ENCODE data around the gene PRCC.

PRCC gene

DNA sequence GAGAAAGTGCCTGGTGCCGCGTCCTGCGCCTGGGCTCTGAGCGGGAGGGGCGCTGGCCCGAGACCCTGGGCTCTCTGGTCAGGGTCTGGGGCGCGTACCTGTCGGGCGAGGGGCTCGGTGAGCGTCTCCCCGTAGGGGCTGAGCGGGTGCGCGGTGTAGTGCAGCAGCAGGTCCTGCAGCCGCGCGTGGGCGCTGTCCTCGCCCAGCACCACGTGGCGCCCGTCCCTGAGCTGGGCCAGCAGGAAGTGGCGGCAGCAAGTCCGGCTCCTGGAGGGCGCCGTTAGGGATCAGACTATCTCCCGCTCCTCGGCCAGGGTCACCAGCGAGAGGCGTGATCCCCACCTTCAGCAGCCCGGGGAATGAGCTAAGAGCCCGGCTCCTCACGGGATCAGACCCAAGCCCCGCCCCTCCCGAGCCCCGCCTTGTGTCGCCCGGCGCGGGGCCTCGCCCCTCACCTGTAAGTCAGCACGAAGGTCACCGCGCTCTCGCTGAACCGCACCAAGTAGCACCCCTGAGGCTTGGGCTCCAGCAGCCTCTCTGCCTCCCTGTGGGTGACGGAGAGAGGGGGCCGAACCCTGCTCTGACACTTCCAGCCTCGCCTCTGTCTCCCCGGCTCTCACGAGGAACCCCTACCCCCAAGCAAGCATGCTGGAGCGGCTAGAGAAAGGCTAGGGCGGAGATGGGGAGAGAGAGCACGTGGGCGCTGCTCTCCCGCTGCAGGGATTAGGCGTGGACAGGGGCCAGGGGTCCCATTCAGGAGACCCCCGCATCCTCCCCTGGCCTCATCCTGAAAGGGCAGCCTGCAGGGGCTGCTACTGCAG is 46.6 kb downstream of the PRCC start:
- Histone ChIP-seq H2AFZ (ENCODE audit: low read length) (no peak overlapping the region), H4K20me1 (ENCODE audit: insufficient read depth, low read length, poor library complexity, severe bottlenecking) (no peaks in the 10 kb centered on the region), H3K79me2 (ENCODE audit: insufficient read depth, low read length) (peaks cover 23% of the 10 kb centered on the region; the same call in 1 of the 2 replicates), H3K9me2 (replicated peaks; ENCODE audit: low read depth, low read length) (no peaks in the 10 kb centered on the region), H3K36me3 (ENCODE audit: insufficient read depth, low read length) (no peaks in the 10 kb centered on the region), H3K9me3 (ENCODE audit: insufficient read depth, low read depth, low read length) (no peaks in the 10 kb centered on the region), H3F3A (ENCODE audit: low read depth) (no peaks in the 10 kb centered on the region), H3K4me1 (ENCODE audit: insufficient read depth, low read length, poor library complexity, severe bottlenecking) (peaks cover 27% of the 10 kb centered on the region), H3K27me3 (ENCODE audit: insufficient read depth, low read length, poor library complexity, severe bottlenecking) (no peaks in the 10 kb centered on the region), H3K4me2 (ENCODE audit: low read depth, low read length, poor library complexity, severe bottlenecking) (peak overlapping the region; percentile 79), H3K9ac (ENCODE audit: low read depth, low read length, poor library complexity, severe bottlenecking) (peak overlapping the region; percentile 73), H3K4me3 (ENCODE audit: low read length, poor library complexity, severe bottlenecking) (no peak overlapping the region)
- TF ChIP-seq, protein P1, sequence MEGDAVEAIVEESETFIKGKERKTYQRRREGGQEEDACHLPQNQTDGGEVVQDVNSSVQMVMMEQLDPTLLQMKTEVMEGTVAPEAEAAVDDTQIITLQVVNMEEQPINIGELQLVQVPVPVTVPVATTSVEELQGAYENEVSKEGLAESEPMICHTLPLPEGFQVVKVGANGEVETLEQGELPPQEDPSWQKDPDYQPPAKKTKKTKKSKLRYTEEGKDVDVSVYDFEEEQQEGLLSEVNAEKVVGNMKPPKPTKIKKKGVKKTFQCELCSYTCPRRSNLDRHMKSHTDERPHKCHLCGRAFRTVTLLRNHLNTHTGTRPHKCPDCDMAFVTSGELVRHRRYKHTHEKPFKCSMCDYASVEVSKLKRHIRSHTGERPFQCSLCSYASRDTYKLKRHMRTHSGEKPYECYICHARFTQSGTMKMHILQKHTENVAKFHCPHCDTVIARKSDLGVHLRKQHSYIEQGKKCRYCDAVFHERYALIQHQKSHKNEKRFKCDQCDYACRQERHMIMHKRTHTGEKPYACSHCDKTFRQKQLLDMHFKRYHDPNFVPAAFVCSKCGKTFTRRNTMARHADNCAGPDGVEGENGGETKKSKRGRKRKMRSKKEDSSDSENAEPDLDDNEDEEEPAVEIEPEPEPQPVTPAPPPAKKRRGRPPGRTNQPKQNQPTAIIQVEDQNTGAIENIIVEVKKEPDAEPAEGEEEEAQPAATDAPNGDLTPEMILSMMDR (conservative IDR thresholded peaks at IDR 0.05; ENCODE audit: low read length), result no peak
- no peak for TF ChIP-seq EZH2phosphoT487 (IDR thresholded peaks at IDR 0.05; ENCODE audit: borderline replicate concordance)

DNA sequence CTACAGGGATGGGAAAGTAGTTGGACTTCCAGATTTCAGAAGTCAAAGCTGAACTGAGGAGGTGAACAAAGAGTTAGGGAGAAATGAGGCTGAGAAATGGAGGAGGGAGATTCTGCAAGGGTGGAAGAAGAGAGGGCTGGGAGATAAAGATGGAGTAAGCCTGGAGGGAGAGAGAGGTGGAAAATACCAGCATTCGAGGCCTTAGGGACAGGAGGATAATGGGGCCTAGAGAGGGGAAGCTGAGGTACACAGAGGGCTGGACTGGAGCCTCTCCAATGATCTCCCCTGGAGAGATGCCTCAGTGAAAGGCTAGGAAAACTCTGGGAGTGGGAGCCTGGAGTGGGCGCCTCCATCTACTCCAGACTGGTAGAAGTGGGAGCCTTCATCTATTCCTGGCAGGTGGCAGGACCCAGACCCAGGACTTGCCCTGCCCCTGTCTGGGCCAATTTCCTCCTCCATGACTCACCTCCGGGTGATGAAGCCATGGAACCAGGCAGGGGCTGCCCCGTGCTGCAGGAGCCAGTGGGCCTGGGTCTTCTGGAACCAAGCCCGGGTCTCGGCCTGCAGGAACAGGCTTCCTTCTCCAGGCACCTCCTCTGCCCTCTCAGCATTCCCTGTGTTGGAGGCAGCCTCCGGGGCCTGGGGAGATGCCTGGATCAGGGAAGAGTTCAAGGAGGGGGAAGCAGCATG is 47.4 kb downstream of the PRCC start:
- H3K79me2 ChIP-seq (ENCODE audit: insufficient read depth, low read length), result peaks cover 23% of the 10 kb centered on the region; the same call in 1 of the 2 replicates
- no peaks in the 10 kb centered on the region for H3F3A ChIP-seq (ENCODE audit: low read depth)
- H3K4me1 ChIP-seq (ENCODE audit: insufficient read depth, low read length, poor library complexity, severe bottlenecking), result peaks cover 27% of the 10 kb centered on the region
- H3K9me2 ChIP-seq (replicated peaks; ENCODE audit: low read depth, low read length), result no peaks in the 10 kb centered on the region
- no peaks in the 10 kb centered on the region for H3K9me3 ChIP-seq (ENCODE audit: insufficient read depth, low read depth, low read length)
- no peak overlapping the region for H2AFZ ChIP-seq (ENCODE audit: low read length)
- H3K9ac ChIP-seq (ENCODE audit: low read depth, low read length, poor library complexity, severe bottlenecking), result peak overlapping the region; percentile 73
- no peaks in the 10 kb centered on the region for H3K36me3 ChIP-seq (ENCODE audit: insufficient read depth, low read length)
- no peak for TF ChIP-seq EZH2phosphoT487 (IDR thresholded peaks at IDR 0.05; ENCODE audit: borderline replicate concordance)
- TF ChIP-seq, protein P1 (conservative IDR thresholded peaks at IDR 0.05; ENCODE audit: low read length), result no peak
- no peaks in the 10 kb centered on the region for H3K27me3 ChIP-seq (ENCODE audit: insufficient read depth, low read length, poor library complexity, severe bottlenecking)
- peak overlapping the region; percentile 79 for H3K4me2 ChIP-seq (ENCODE audit: low read depth, low read length, poor library complexity, severe bottlenecking)
- H3K4me3 ChIP-seq (ENCODE audit: low read length, poor library complexity, severe bottlenecking), result peak overlapping the region; percentile 76
- H4K20me1 ChIP-seq (ENCODE audit: insufficient read depth, low read length, poor library complexity, severe bottlenecking), result no peaks in the 10 kb centered on the region

DNA sequence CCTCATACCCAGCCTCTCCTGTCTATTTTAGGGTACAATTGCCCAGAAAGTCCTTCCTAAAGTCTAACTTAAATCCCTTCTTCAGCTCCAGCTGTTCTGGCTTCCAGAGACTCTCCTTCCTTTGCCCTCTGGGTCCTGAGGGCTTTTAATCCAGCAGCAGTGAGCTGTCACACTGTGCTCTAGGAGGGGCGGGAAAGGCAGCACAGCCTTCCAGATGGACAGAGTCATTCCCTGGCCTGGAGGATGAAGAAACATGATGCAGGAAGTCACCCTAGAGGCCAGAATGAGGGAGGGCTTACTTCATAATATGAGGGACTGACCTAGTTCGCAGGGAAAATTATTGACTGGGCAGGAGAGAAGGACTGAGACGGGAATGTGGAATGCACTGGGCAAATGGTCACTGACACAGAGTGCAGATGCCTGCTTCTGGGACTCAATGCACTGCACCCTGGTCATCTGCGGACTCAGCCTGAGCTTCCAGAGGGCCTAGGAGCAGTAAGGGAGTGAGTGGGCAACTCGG is 48.0 kb downstream of the PRCC start:
- no peaks in the 10 kb centered on the region for H3K27me3 ChIP-seq (ENCODE audit: insufficient read depth, low read length, poor library complexity, severe bottlenecking)
- no peaks in the 10 kb centered on the region for H3F3A ChIP-seq (ENCODE audit: low read depth)
- H3K79me2 ChIP-seq (ENCODE audit: insufficient read depth, low read length), result peaks cover 23% of the 10 kb centered on the region; the same call in 1 of the 2 replicates
- H3K4me2 ChIP-seq (ENCODE audit: low read depth, low read length, poor library complexity, severe bottlenecking), result peak overlapping the region; percentile 79
- H4K20me1 ChIP-seq (ENCODE audit: insufficient read depth, low read length, poor library complexity, severe bottlenecking), result no peaks in the 10 kb centered on the region
- no peaks in the 10 kb centered on the region for H3K36me3 ChIP-seq (ENCODE audit: insufficient read depth, low read length)
- TF ChIP-seq, protein P1 (conservative IDR thresholded peaks at IDR 0.05; ENCODE audit: low read length), result no peak
- TF ChIP-seq EZH2phosphoT487 (IDR thresholded peaks at IDR 0.05; ENCODE audit: borderline replicate concordance), result no peak
- H3K9me3 ChIP-seq (ENCODE audit: insufficient read depth, low read depth, low read length), result no peaks in the 10 kb centered on the region
- peaks cover 27% of the 10 kb centered on the region for H3K4me1 ChIP-seq (ENCODE audit: insufficient read depth, low read length, poor library complexity, severe bottlenecking)
- no peaks in the 10 kb centered on the region for H3K9me2 ChIP-seq (replicated peaks; ENCODE audit: low read depth, low read length)
- H2AFZ ChIP-seq (ENCODE audit: low read length), result no peak overlapping the region
- peak overlapping the region; percentile 73 for H3K9ac ChIP-seq (ENCODE audit: low read depth, low read length, poor library complexity, severe bottlenecking)
- H3K4me3 ChIP-seq (ENCODE audit: low read length, poor library complexity, severe bottlenecking), result peak overlapping the region; percentile 76
